Activated CD4-positive, alpha-beta T cell treated with anti-CD3 and anti-CD28 coated beads, Interleukin-2, amount 10 ng/mL, durations not matched to agents 7 days and 5 days (primary cell): ENCODE data around the gene IGSF22. TPM values are rescaled to one million over a fixed set of nuclear protein-coding genes. Genes with fewer than 3 reads are reported as not detected.

Experiments used
- CTCF ChIA-PET: fragments of 350-600 bp; sonication (Branson Sonifier 250); formaldehyde crosslinking; loops from one replicate; lab custom pipeline; 2021; ENCODE audit warnings: antibody characterized with exemption; lab: Charles Lee
- POLR2A ChIA-PET: fragments of 350-600 bp; sonication (Branson Sonifier 250); formaldehyde crosslinking; loops from one replicate; lab custom pipeline; 2021; ENCODE audit warnings: antibody characterized with exemption; lab: Charles Lee
- DNase-seq: peaks from one replicate; pipeline ENCODE4 v3.0.0-alpha.2; 2020
- H3K27ac Mint-ChIP-seq: one replicate; pipeline ENCODE4 v1.8.0; 2021; ENCODE audit warnings: mild to moderate bottlenecking, moderate library complexity, mixed read lengths
- H3K27me3 Mint-ChIP-seq: one replicate; pipeline ENCODE4 v1.8.0; 2021; ENCODE audit warnings: mixed read lengths
- H3K36me3 Mint-ChIP-seq: one replicate; pipeline ENCODE4 v1.8.0; 2021; ENCODE audit warnings: low read depth, mixed read lengths
- H3K4me1 Mint-ChIP-seq: one replicate; pipeline ENCODE4 v1.8.0; 2021; ENCODE audit warnings: mixed read lengths
- H3K4me3 Mint-ChIP-seq: one replicate; pipeline ENCODE4 v1.8.0; 2021; ENCODE audit warnings: mild to moderate bottlenecking, moderate library complexity, mixed read lengths
- H3K9me3 Mint-ChIP-seq: one replicate; pipeline ENCODE4 v1.8.0; 2021; ENCODE audit warnings: mixed read lengths
- total RNA-seq, 2 experiments: library from RNA; stranded (reverse); gene quantifications; one replicate each; pipeline ENCODE4 v1.2.3, GENCODE V29; 2021

IGSF22 gene
- total RNA-seq, 2 experiments from 2014 or later: 0.05 TPM; not detected in 1

DNA sequence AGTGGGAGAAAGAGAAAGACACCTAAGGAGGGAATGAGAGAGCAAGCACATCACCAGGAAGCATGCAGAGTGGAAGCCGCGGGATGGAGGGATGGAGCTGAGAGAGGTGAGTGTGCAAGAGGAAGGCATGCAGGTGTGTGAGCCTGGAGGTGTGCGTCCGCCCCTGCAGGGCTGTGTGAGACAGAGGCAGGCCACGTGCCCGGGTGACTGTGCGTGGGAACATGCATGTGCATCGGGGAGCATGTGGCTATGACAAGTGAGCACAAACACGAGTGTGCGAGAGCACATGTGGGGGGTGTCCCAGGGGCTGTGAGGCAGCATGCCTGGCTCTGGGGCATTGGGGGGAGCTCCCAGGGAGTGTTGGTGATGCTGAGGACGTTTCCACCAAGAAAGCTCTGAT, 35.8 kb upstream of the IGSF22 start:
- H3K27ac Mint-ChIP-seq: no peak overlapping the region
- no peak for DNase-seq
- H3K27me3 Mint-ChIP-seq: peaks cover 10% of the 10 kb centered on the region
- ChIA-PET POLR2A (no interaction called here), CTCF (interaction anchor here (0.7 kb wide), 1 partner anchor 373 kb away, joined by 3 read pairs; no protein-coding TSS in a partner anchor)
- H3K4me3 Mint-ChIP-seq: no peak overlapping the region
- H3K4me1 Mint-ChIP-seq: peaks cover 6% of the 10 kb centered on the region
- H3K9me3 Mint-ChIP-seq: no peaks in the 10 kb centered on the region
- H3K36me3 Mint-ChIP-seq: no peaks in the 10 kb centered on the region

DNA sequence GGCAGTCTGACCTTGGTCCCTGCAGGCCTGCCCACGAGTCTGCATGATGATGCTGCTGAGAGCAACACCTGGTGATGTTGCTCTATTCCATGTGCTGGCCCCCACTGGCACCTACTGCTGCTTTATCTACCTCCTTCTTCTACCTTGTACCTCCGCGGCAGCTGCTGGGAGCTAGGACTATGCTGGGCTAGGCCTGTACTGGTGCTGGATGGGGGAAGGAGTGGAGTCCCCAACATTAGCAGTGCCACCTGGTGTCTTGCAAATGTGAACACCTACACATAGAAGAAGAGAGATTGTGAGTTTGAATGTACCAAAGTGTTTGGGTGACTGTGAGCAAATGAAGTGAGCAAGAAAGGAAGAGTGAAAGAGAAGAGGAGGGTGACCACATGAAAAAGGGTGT, 35.2 kb upstream of the IGSF22 start:
- Mint-ChIP-seq H3K36me3 (no peaks in the 10 kb centered on the region), H3K4me1 (peaks cover 6% of the 10 kb centered on the region), H3K27me3 (peaks cover 10% of the 10 kb centered on the region), H3K27ac (no peak overlapping the region), H3K9me3 (no peaks in the 10 kb centered on the region), H3K4me3 (no peak overlapping the region)
- CTCF ChIA-PET: interaction anchor here (0.8 to 0.9 kb wide), 2 partner anchors 12 to 16 kb away, joined by 3 to 4 read pairs; no protein-coding TSS in a partner anchor
- POLR2A ChIA-PET: no interaction called here
- no peak for DNase-seq

DNA sequence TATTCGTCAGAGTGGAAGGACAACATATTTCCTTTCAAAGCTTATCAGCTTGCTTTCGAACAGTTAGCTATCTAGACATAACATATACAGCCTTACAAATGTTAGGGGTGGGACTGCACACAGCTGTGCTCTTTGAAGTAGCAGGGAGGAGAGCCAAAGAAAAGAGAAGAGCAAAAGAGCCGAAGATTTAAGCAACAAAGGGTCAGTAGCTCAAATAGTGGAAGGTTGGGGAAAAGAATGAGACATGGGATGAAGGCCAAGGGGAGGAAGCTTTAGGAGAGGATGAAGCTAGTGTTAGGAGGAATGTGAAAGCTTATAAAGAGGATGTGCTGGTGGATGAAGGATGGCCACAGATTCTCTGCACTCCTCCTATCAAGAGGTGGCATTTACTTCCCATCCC, 31.8 kb upstream of the IGSF22 start:
- Mint-ChIP-seq H3K36me3 (no peaks in the 10 kb centered on the region), H3K27me3 (peaks cover 5% of the 10 kb centered on the region), H3K9me3 (no peaks in the 10 kb centered on the region), H3K4me1 (no peaks in the 10 kb centered on the region), H3K4me3 (no peak overlapping the region), H3K27ac (no peak overlapping the region)
- ChIA-PET CTCF (interaction anchor here (1.2 to 2.4 kb wide), 3 partner anchors 11 to 41 kb away, joined by 3 to 7 read pairs (median 6); no protein-coding TSS in a partner anchor), POLR2A (no interaction called here)
- DNase-seq: no peak

DNA sequence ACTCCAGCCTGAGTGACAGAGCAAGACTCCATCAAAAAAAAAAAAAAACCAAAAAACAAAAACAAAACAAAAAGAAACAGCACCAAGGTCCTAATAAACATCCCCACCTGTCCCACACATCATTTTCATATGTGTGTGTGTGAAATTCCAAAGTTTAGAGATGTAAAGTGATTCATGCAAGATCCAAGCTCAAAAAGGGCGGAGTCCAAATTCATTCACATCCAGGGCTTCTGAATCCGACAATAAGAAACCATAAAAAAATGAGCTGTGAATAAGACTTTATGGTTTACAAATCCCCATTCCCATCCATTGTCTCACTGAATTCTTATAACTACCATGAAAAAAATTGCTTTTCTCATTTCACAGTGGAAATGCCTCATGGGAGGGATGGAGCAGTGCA, 30.9 kb upstream of the IGSF22 start:
- H3K9me3 Mint-ChIP-seq: no peaks in the 10 kb centered on the region
- ChIA-PET CTCF (interaction anchor here (0.7 to 2.2 kb wide), 2 partner anchors 12 to 93 kb away, joined by 3 to 7 read pairs; no protein-coding TSS in a partner anchor), POLR2A (no interaction called here)
- H3K27ac Mint-ChIP-seq: no peak overlapping the region
- H3K4me3 Mint-ChIP-seq: no peak overlapping the region
- peaks cover 9% of the 10 kb centered on the region for H3K27me3 Mint-ChIP-seq
- no peak for DNase-seq
- H3K4me1 Mint-ChIP-seq: no peaks in the 10 kb centered on the region
- H3K36me3 Mint-ChIP-seq: no peaks in the 10 kb centered on the region

DNA sequence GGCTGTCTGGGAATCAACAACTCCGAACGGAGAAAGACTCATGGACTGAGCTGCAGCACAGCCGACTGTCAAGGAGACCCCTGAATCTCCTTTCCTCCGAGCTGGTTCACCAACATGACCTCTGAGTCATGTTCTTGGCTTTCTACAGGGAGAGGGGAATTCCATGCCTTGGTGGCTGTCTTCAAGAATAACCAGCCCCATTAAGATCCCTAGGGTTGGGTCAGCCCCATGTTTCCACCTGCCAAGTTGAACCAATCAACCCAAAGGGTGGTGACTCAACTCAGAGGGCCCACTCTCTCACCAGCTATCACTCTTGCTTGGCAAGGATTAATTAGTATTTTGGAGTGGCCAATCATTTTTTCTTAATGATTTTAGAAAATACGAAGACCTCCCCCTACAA, 28.3 kb upstream of the IGSF22 start:
- no peaks in the 10 kb centered on the region for H3K9me3 Mint-ChIP-seq
- no peaks in the 10 kb centered on the region for H3K4me1 Mint-ChIP-seq
- ChIA-PET POLR2A (no interaction called here), CTCF (interaction anchor here (0.9 kb wide), 2 partner anchors 12 to 15 kb away, joined by 3 to 7 read pairs; no protein-coding TSS in a partner anchor)
- H3K4me3 Mint-ChIP-seq: no peak overlapping the region
- H3K27ac Mint-ChIP-seq: no peak overlapping the region
- no peaks in the 10 kb centered on the region for H3K36me3 Mint-ChIP-seq
- DNase-seq: no peak
- H3K27me3 Mint-ChIP-seq: peaks cover 9% of the 10 kb centered on the region

DNA sequence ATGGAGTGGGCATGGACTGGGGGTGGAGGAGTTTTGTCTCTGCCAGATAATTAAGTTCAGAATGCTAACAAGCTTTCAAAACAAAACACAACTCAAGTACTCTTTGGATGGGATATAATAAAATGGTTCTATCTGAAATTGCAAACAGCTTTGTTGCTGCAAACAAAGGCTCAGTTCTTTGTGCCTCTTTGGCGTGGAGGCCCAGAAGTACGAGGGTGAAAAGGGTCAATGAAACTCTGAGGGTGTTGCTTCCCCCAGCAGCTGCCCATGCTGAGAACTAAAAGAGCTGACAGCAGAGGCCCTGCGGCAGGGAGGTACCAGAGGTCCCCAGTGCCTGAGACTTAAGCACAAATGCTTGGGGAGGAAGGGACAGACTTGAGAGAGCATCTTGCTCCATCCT, 26.5 kb upstream of the IGSF22 start:
- Mint-ChIP-seq H3K4me3 (no peak overlapping the region), H3K4me1 (no peaks in the 10 kb centered on the region), H3K36me3 (no peaks in the 10 kb centered on the region), H3K27me3 (peaks cover 4% of the 10 kb centered on the region), H3K27ac (no peak overlapping the region), H3K9me3 (no peaks in the 10 kb centered on the region)
- ChIA-PET CTCF (no interaction called here), POLR2A (no interaction called here)
- DNase-seq: no peak

DNA sequence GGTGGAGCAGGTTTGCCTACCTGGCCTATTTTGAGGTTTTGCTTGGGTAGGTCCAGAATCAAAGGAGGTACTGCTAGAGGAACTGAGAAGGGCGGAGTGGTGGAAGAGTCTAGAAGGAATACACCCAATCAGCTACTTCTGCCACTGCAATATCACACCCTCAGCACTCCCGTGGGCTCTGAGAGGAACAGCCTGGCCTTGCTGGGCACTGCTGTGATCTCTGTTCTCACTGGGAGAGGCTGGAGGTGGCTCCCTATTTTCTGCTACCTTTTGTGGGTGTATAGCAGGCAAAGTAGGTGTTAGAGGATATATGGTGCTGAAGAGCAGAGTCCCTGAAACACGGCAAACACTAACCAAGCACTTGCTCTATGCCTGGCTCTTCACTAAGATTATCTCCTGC, 25.0 kb upstream of the IGSF22 start:
- ChIA-PET POLR2A (no interaction called here), CTCF (interaction anchor here (1.0 kb wide), 1 partner anchor 10 kb away, joined by 5 read pairs; no protein-coding TSS in a partner anchor)
- H3K27me3 Mint-ChIP-seq: peaks cover 6% of the 10 kb centered on the region
- no peaks in the 10 kb centered on the region for H3K4me1 Mint-ChIP-seq
- no peaks in the 10 kb centered on the region for H3K36me3 Mint-ChIP-seq
- no peak for DNase-seq
- H3K9me3 Mint-ChIP-seq: no peaks in the 10 kb centered on the region
- H3K4me3 Mint-ChIP-seq: no peak overlapping the region
- H3K27ac Mint-ChIP-seq: no peak overlapping the region

DNA sequence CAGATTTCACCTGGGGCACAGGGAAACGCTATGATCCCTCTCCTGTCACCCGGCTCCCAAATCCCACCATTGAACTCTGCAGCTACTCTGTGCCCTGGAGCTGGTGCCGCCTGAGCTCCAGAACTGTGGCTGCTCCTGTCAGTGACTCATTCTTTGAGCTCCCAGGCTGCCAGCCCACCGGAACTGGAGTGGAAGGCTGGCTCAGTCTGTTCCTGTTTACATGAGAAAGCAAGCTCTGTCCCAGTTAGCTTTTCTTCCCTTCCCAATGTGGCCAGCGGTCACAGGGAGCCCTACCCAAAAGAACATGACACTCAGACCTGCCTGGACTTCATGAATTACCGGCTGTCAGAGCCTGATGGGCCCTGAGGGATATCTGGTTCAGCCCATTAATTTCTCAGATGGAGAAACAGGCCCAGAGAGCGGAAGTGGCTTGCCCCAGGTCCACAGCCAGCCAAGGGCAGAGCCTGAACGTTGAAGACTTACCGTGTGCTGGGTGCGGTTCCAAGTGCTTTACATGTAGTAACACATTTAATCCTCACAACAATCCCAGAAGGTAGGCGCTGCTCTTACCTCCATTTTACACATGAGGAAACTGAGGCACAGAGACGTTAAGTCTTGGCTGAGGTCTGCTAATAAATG, 23.8 kb upstream of the IGSF22 start:
- H3K27me3 Mint-ChIP-seq: peaks cover 6% of the 10 kb centered on the region
- DNase-seq: no peak
- H3K4me1 Mint-ChIP-seq: no peaks in the 10 kb centered on the region
- POLR2A ChIA-PET: no interaction called here
- no peaks in the 10 kb centered on the region for H3K36me3 Mint-ChIP-seq
- CTCF ChIA-PET: interaction anchor here (1.3 kb wide), 1 partner anchor 13 kb away, joined by 4 read pairs; no protein-coding TSS in a partner anchor
- H3K4me3 Mint-ChIP-seq: no peak overlapping the region
- no peaks in the 10 kb centered on the region for H3K9me3 Mint-ChIP-seq
- H3K27ac Mint-ChIP-seq: no peak overlapping the region

DNA sequence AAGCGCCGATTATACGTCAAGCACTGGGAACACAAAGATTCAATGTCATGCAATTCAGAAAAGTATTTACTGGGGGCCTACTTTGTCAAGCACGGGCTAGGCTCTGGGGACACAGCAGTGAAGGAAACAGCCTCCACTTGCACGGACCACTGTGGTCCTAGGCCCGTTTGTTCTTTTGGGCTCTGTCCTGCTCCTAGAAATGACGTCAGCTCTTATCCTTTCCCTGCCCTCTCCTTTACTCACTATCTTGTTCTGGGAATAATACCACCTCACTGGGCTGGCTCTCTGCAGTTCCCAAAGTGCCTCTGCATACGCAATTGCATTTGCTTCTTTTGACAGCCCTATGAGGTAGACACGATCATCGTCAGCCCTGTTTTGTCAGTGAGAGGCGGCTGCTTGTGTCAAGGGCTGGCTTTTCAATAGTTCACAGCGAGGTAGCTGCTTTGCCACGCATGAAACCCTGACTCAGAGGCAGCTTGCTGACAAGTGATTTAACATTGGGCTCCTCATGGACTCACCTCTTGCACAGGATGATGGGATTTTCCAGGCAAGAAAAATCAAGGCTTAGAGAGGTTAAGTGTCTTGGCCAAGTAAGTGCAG, 22.9 kb upstream of the IGSF22 start:
- H3K27ac Mint-ChIP-seq: no peak overlapping the region
- H3K36me3 Mint-ChIP-seq: no peaks in the 10 kb centered on the region
- no peaks in the 10 kb centered on the region for H3K9me3 Mint-ChIP-seq
- no peak overlapping the region for H3K4me3 Mint-ChIP-seq
- ChIA-PET POLR2A (no interaction called here), CTCF (no interaction called here)
- peaks cover 6% of the 10 kb centered on the region for H3K27me3 Mint-ChIP-seq
- no peak for DNase-seq
- no peaks in the 10 kb centered on the region for H3K4me1 Mint-ChIP-seq

DNA sequence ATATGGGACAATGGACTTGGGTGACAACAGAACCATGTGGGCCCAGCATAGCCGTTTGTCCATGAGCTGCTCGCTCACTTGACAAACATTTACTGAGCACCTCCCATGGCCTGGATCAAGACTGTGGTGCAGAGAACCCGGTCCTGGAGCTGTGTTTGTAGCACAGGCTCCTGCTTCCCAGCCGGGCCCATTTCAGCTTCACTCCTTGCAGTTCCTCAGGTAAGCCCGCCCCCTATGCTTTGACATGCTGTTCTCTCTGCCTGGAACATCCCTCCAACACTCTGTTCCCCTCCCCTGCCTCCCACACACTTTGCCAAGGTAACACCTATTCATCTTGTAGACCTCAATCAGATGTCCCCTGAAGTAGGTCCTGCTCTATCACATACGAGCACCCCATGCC, 19.3 kb upstream of the IGSF22 start:
- Mint-ChIP-seq H3K9me3 (no peaks in the 10 kb centered on the region), H3K27me3 (peaks cover 2% of the 10 kb centered on the region), H3K27ac (no peak overlapping the region), H3K36me3 (no peaks in the 10 kb centered on the region), H3K4me3 (no peak overlapping the region), H3K4me1 (no peaks in the 10 kb centered on the region)
- no peak for DNase-seq
- ChIA-PET POLR2A (no interaction called here), CTCF (interaction anchor here (1.1 kb wide), 1 partner anchor 13 kb away, joined by 3 read pairs; no protein-coding TSS in a partner anchor)

DNA sequence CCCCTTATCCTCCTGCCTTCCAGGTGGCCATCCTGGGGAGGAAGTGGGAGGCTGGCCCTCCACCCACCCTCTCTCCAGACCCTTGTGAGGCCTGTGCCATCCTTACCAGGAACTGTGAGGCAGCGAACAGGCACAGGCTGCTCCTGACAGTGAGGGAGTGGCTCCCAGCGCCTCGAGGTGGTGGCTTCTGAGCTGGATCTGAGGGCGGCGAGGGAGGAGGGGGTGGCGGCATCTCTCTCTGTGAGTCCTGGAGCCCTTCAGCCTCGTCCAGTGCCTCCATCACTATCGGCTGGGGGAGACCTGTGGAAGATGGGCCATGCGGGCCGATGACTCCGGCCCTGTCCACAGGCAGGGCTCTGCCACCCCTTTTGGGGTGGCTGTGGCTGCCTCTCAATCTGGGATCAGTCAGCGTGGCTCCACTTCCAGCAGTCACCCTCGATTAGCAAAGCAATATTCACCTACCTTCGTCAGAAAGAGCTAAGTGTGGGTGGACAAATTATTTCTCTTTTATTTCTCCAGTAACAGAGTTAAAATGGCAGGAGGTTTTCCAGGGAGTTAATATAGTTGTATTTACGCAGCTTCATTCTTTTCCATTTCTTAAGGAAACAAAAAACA, 18.0 kb upstream of the IGSF22 start:
- Mint-ChIP-seq H3K36me3 (no peaks in the 10 kb centered on the region), H3K4me3 (no peak overlapping the region), H3K4me1 (no peaks in the 10 kb centered on the region), H3K27me3 (peaks cover 2% of the 10 kb centered on the region), H3K27ac (no peak overlapping the region), H3K9me3 (no peaks in the 10 kb centered on the region)
- no peak for DNase-seq
- ChIA-PET CTCF (interaction anchor here (1.9 kb wide), 1 partner anchor 22 kb away, joined by 7 read pairs; no protein-coding TSS in a partner anchor), POLR2A (no interaction called here)

DNA sequence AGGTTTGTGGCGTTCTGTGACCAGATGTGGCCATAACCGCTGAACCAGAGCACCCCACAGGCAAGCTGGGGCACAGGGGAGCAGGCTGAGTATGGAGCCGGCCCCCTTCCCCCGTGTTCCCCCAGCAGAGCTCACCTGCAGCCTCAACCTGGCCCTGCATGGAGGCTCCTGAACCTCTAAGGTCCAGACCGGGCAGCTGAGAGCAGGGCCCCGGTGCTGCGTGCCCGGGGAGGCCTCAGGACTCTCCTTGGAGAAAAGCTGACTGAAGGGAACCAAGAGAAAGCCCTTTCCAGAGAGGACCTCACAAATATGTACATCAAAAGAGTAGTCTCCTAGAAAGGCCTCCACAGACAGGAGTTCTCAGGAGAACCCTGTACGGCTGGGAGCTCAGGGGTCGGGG, 17.4 kb upstream of the IGSF22 start:
- Mint-ChIP-seq H3K27ac (no peak overlapping the region), H3K4me1 (no peaks in the 10 kb centered on the region), H3K27me3 (peaks cover 2% of the 10 kb centered on the region), H3K4me3 (no peak overlapping the region), H3K9me3 (no peaks in the 10 kb centered on the region), H3K36me3 (no peaks in the 10 kb centered on the region)
- ChIA-PET CTCF (interaction anchor here (1.9 kb wide), 1 partner anchor 21 kb away, joined by 7 read pairs; no protein-coding TSS in a partner anchor), POLR2A (no interaction called here)
- DNase-seq: no peak

DNA sequence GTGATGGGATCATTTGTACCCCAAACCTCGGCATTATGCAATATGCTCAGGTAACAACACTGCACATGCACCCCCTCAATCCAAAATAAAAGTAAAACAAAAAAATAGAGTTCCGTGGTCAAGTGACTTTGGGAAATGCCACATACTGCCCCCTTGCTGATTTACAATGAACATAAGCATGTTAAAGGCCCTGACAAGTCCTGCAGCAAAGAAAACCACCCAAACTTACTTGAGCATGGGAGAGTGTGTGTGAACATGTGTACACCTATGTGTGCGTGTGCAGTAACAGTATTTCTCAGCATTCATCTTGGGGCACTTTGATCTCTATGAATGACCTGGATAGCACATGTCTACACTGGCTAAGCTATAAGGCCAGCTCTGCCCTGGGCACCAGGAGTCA, 15.8 kb upstream of the IGSF22 start:
- no peaks in the 10 kb centered on the region for H3K36me3 Mint-ChIP-seq
- no peaks in the 10 kb centered on the region for H3K9me3 Mint-ChIP-seq
- no peak for DNase-seq
- no peak overlapping the region for H3K27ac Mint-ChIP-seq
- ChIA-PET POLR2A (no interaction called here), CTCF (interaction anchor here (1.1 to 2.3 kb wide), 3 partner anchors 9 to 12 kb away, joined by 3 to 5 read pairs (median 4); no protein-coding TSS in a partner anchor)
- H3K4me1 Mint-ChIP-seq: no peaks in the 10 kb centered on the region
- no peak overlapping the region for H3K4me3 Mint-ChIP-seq
- H3K27me3 Mint-ChIP-seq: peaks cover 2% of the 10 kb centered on the region
